Parathyroid adenoma (tissue), 2 donors: ENCODE results near the gene LRBA.

Experiments used
- H2AFZ ChIP-seq: fragments of 300-600 bp; sonication (generic); one replicate; pipeline ENCODE4 v1.7.0; 2017; ENCODE audit warnings: antibody characterized with exemption, mild to moderate bottlenecking
- H3K27ac ChIP-seq: fragments of 300-600 bp; sonication (generic); one replicate; pipeline ENCODE4 v1.7.0; 2017
- H3K27me3 ChIP-seq: fragments of 300-600 bp; sonication (generic); one replicate; pipeline ENCODE4 v1.7.0; 2017; ENCODE audit warnings: low read length; ENCODE audit not compliant: control insufficient read depth, insufficient read depth
- H3K36me3 ChIP-seq: fragments of 300-600 bp; sonication (generic); one replicate; pipeline ENCODE4 v1.7.0; 2017; ENCODE audit warnings: low read length; ENCODE audit not compliant: control insufficient read depth, insufficient read depth
- H3K4me1 ChIP-seq: fragments of 300-600 bp; sonication (generic); one replicate; pipeline ENCODE4 v1.7.0; 2017; ENCODE audit warnings: control low read depth
- H3K4me2 ChIP-seq: fragments of 300-600 bp; sonication (generic); one replicate; pipeline ENCODE4 v1.7.0; 2017; ENCODE audit warnings: low read length
- H3K4me3 ChIP-seq: fragments of 300-600 bp; sonication (generic); one replicate; pipeline ENCODE4 v1.7.0; 2017; ENCODE audit warnings: low read depth, low read length
- H3K79me2 ChIP-seq: fragments of 300-600 bp; sonication (generic); one replicate; pipeline ENCODE4 v1.7.0; 2017; ENCODE audit warnings: control low read depth
- H3K9ac ChIP-seq: fragments of 300-600 bp; sonication (generic); one replicate; pipeline ENCODE4 v1.7.0; 2017; ENCODE audit warnings: mild to moderate bottlenecking
- H3K9me3 ChIP-seq: fragments of 300-600 bp; sonication (generic); one replicate; pipeline ENCODE4 v1.7.0; 2017; ENCODE audit warnings: low read length; ENCODE audit not compliant: control insufficient read depth
- TF ChIP-seq, protein P1 (sequence below): fragments of 300-600 bp; sonication (generic); IDR thresholded peaks from one replicate; pipeline ENCODE4 v1.7.0; 2017; ENCODE audit warnings: antibody characterized with exemption, mild to moderate bottlenecking
- donor health status: primary hyperparathyroidism.

The LRBA gene

DNA sequence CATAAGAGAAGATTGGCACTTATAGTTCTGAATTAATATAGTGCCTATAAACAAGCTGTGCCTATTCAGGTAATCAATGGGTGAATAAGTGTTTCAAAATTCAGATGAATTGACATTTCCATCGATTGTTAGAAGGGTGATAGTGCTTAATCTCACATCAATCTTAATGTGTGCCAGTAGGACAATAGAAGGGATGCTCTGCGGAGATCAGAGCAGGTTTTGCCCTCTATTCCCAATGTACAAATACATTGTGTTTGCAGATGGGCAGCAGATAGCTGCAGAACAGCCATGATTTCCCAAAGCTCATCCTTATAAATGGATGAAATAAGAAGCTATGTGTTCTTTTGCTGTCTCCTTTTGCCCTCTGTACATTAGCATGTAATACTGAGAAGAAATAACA is 425.9 kb downstream of the LRBA start:
- Histone ChIP-seq H3K4me1 (no peaks in the 10 kb centered on the region), H3K27ac (no peak overlapping the region), H3K27me3 (no peaks in the 10 kb centered on the region), H3K4me2 (no peak overlapping the region), H3K79me2 (no peaks in the 10 kb centered on the region), H2AFZ (no peak overlapping the region), H3K36me3 (no peaks in the 10 kb centered on the region), H3K9me3 (no peaks in the 10 kb centered on the region), H3K4me3 (no peak overlapping the region), H3K9ac (no peak overlapping the region)
- TF ChIP-seq, protein P1, sequence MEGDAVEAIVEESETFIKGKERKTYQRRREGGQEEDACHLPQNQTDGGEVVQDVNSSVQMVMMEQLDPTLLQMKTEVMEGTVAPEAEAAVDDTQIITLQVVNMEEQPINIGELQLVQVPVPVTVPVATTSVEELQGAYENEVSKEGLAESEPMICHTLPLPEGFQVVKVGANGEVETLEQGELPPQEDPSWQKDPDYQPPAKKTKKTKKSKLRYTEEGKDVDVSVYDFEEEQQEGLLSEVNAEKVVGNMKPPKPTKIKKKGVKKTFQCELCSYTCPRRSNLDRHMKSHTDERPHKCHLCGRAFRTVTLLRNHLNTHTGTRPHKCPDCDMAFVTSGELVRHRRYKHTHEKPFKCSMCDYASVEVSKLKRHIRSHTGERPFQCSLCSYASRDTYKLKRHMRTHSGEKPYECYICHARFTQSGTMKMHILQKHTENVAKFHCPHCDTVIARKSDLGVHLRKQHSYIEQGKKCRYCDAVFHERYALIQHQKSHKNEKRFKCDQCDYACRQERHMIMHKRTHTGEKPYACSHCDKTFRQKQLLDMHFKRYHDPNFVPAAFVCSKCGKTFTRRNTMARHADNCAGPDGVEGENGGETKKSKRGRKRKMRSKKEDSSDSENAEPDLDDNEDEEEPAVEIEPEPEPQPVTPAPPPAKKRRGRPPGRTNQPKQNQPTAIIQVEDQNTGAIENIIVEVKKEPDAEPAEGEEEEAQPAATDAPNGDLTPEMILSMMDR: no peak

- Histone ChIP-seq H2AFZ (no peak overlapping the region), H3K9ac (no peak overlapping the region), H3K79me2 (no peaks in the 10 kb centered on the region), H3K4me3 (no peak overlapping the region), H3K4me1 (no peaks in the 10 kb centered on the region), H3K27ac (no peak overlapping the region), H3K36me3 (no peaks in the 10 kb centered on the region), H3K9me3 (no peaks in the 10 kb centered on the region), H3K4me2 (no peak overlapping the region), H3K27me3 (no peaks in the 10 kb centered on the region)
- TF ChIP-seq, protein P1: no peak
These were observed 426.8 kb downstream of the LRBA start for GRCh38 chr4:150588316-150588715.

- H3K27me3 ChIP-seq: no peaks in the 10 kb centered on the region
- H3K9me3 ChIP-seq: no peaks in the 10 kb centered on the region
- H3K79me2 ChIP-seq: no peaks in the 10 kb centered on the region
- TF ChIP-seq, protein P1: no peak
- no peak overlapping the region for H3K27ac ChIP-seq
- no peaks in the 10 kb centered on the region for H3K4me1 ChIP-seq
- H3K4me3 ChIP-seq: no peak overlapping the region
- no peak overlapping the region for H3K9ac ChIP-seq
- no peak overlapping the region for H3K4me2 ChIP-seq
- no peaks in the 10 kb centered on the region for H3K36me3 ChIP-seq
- no peak overlapping the region for H2AFZ ChIP-seq
These were observed 428.8 kb downstream of the LRBA start for GRCh38 chr4:150586162-150586810.

DNA sequence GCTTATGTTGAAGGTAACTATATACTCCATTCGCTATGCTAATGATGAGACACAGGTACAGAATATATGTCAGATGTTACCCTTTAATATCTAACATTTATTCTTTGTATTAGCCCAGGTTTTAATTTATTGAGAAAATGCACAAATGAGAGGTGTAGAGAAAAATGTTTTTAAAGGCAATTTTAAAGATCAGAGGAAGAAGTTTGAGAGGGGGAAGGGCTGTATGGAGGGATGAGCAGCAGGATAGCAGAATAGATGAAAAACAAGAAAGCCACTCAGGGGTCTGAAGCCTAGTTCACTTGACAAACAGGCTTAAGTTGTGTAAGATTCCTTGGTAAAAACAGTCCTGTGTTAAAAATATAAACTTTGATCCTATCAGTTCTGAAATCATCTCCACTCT is 429.5 kb downstream of the LRBA start:
- no peak overlapping the region for H3K4me3 ChIP-seq
- no peak overlapping the region for H3K27ac ChIP-seq
- TF ChIP-seq, protein P1: no peak

More for the DNA sequence above, 429.5 kb downstream of the LRBA start:
- H3K36me3 ChIP-seq: no peaks in the 10 kb centered on the region
- H3K4me1 ChIP-seq: no peaks in the 10 kb centered on the region
- no peaks in the 10 kb centered on the region for H3K9me3 ChIP-seq
- no peaks in the 10 kb centered on the region for H3K79me2 ChIP-seq
- no peak overlapping the region for H3K4me2 ChIP-seq
- no peak overlapping the region for H3K9ac ChIP-seq
- no peaks in the 10 kb centered on the region for H3K27me3 ChIP-seq
- H2AFZ ChIP-seq: no peak overlapping the region
